Right lobe of liver (tissue), 6 donors: ENCODE data around the gene WDR54. TPM values are rescaled to one million over a fixed set of nuclear protein-coding genes. Genes with fewer than 3 reads are reported as not detected.
A peak's percentile ranks its signal among the peaks of the same experiment; 100 is the strongest.

ENCODE experiments used
- ATAC-seq, 4 donors: fragments of 200-7000 bp; cut with Tn5 transposase; one replicate each; pipeline ENCODE4 v1.9.1; 2020; ENCODE audit warnings: mild to moderate bottlenecking in 4 of 4, moderate library complexity in 4 of 4
- DNase-seq, 3 donors: peaks; one replicate each; pipeline ENCODE4 v3.0.0-alpha.2; 2020
- H3K27ac ChIP-seq, 3 donors: fragments of 200-600 bp; one replicate each; pipeline ENCODE4 v1.8.0; 2022
- H3K27me3 ChIP-seq, 2 donors: fragments of 200-600 bp; one replicate each; pipeline ENCODE4 v1.8.0; 2022
- H3K36me3 ChIP-seq, 4 donors: fragments of 200-600 bp; sonication (generic) in 1 of 4; one replicate each; pipeline versions ENCODE4 v1.5.1 to v1.8.0; 2017 to 2022; ENCODE audit warnings: control low read depth in 1 of 4
- H3K4me1 ChIP-seq, 4 donors: fragments of 200-600 bp; sonication (generic) in 1 of 4; one replicate each; pipeline versions ENCODE4 v1.5.1 to v1.8.0; 2017 to 2022; ENCODE audit warnings: control low read depth in 1 of 4
- H3K4me3 ChIP-seq, 3 donors: fragments of 200-600 bp; one replicate each; pipeline ENCODE4 v1.8.0; 2022
- H3K9me3 ChIP-seq, 4 donors: fragments of 200-600 bp; sonication (generic) in 1 of 4; one replicate each; pipeline versions ENCODE4 v1.5.1 to v1.8.0; 2017 to 2022; ENCODE audit warnings: control low read depth in 1 of 4
- POLR2A ChIP-seq: fragments of 450-650 bp; IDR thresholded peaks from one replicate; pipeline ENCODE4 v1.6.1; 2017; ENCODE audit warnings: antibody characterized with exemption, mild to moderate bottlenecking
- WGBS: methylation state at CpG from one replicate; pipeline ENCODE4 v1.1.6; 2018; ENCODE audit warnings: low coverage, low lambda C conversion rate; ENCODE audit not compliant: insufficient coverage; ENCODE audit errors: missing lambda C conversion rate; 5-methylcytosine and 5-hydroxymethylcytosine counted together
- intact Hi-C, 2 donors: fragments of 100-400 bp; cut with DNase I; formaldehyde crosslinking; loops; one replicate each; pipeline versions ENCODE4 v1.11.2 to v1.14.1; 2022
- total RNA-seq, 6 experiments: library from RNA; depleted of rRNA in 2 of 6; stranded (reverse); fragments of >200 nt in 2 of 6; fragmentation: NEBNext Ultra II Directional in 3 of 6; extraction: Animal tissue kit (Norgen Biotek cat#: 25700) in 3 of 6; gene quantifications; one replicate each; pipeline versions ENCODE4 v1.1.0 to v1.2.4, GENCODE V29; 2016 to 2023
- TF ChIP-seq, protein P1 (sequence below), 4 donors: fragments of 200-600 bp in 3 of 4; fragments of 450-650 bp in 1 of 4; IDR thresholded peaks; one replicate each; pipeline versions ENCODE4 v1.5.1 to v1.8.0; 2016 to 2022; ENCODE audit warnings: antibody characterized with exemption in 4 of 4, mild to moderate bottlenecking in 2 of 4
- donor health status: DM: no; HTN: yes; CAD: no.
- donor health status: DM: no; HTN: no; CAD: no.
- donor health status: DM: no; HTN: no; CAD: no.
- donor health status: DM: no; HTN: yes; CAD: no.
- donor health status: DM: no; HTN: yes; CAD: no.

The WDR54 gene
- total RNA-seq, 6 experiments from 2014 or later: 1.6 to 5.3 (median 2.2) TPM

DNA sequence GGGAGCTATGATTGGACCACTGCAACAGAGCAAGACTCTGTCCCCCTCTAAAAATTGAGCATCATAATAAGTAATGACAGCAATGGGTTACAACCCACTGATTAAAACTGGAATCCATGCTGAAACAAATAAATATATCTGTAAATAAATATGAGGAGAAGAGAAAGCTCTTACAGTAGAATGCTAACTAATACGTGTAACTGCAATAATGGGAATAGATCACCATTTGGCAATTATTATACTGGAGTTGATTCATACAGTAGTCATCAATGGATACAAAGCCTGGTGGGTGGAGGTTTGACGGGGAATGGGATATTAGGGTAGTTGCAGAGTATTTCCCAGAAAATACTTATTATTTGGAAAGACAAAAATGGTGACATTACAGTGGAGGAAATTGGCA, 27.2 kb downstream of the WDR54 start:
- Histone ChIP-seq H3K27me3 (no peaks in the 10 kb centered on the region), H3K4me1 (peaks cover 0 to 43% (median 19%) of the 10 kb centered on the region in 4 donors), H3K27ac (no peak overlapping the region), H3K4me3 (no peak overlapping the region), H3K9me3 (no peaks in the 10 kb centered on the region), H3K36me3 (no peaks in the 10 kb centered on the region)
- DNase-seq (no peak), ATAC-seq (no peak)
- no peak for TF ChIP-seq POLR2A
- intact Hi-C loops: no loop called here
- WGBS: 90% methylated on average over 2 of the region's 2 CpGs

DNA sequence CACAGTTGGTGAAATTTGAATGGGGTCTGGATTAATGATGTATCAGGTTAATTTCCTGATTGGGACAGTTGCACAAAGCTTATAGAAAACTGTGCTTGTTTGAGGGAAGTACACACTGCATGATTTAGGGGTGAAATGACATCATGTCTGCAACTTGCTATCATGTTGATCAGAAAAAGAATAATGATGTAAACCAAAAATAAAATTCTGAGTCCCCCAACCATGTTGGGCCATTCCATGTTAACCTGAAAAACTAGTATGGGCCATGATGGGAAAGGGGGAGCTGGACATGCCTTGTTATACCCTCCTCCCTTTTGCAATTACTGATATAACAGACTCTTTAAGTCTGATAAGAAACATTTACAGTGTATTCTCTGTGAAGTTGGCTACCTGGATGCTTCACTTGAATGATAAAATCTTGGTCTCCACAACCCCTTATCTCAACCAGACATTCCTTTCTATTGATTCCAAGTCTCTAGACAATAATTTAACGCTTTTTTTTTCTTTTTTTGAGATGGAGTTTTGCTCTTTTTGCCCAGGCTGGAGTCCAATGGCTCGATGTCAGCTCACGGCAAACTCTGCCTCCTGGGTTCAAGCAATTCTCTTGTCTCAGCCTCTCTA, 29.1 kb downstream of the WDR54 start:
- intact Hi-C loops: no loop called here
- no peaks in the 10 kb centered on the region for H3K9me3 ChIP-seq
- no peaks in the 10 kb centered on the region for H3K36me3 ChIP-seq
- peaks cover 0 to 30% (median 10%) of the 10 kb centered on the region in 4 donors for H3K4me1 ChIP-seq
- ATAC-seq (no peak), DNase-seq (no peak)
- no peak for TF ChIP-seq POLR2A
- TF ChIP-seq, protein P1, sequence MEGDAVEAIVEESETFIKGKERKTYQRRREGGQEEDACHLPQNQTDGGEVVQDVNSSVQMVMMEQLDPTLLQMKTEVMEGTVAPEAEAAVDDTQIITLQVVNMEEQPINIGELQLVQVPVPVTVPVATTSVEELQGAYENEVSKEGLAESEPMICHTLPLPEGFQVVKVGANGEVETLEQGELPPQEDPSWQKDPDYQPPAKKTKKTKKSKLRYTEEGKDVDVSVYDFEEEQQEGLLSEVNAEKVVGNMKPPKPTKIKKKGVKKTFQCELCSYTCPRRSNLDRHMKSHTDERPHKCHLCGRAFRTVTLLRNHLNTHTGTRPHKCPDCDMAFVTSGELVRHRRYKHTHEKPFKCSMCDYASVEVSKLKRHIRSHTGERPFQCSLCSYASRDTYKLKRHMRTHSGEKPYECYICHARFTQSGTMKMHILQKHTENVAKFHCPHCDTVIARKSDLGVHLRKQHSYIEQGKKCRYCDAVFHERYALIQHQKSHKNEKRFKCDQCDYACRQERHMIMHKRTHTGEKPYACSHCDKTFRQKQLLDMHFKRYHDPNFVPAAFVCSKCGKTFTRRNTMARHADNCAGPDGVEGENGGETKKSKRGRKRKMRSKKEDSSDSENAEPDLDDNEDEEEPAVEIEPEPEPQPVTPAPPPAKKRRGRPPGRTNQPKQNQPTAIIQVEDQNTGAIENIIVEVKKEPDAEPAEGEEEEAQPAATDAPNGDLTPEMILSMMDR (IDR thresholded peaks at IDR 0.05): no peak
- no peaks in the 10 kb centered on the region for H3K27me3 ChIP-seq
- WGBS: 100% methylated on average over 2 of the region's 3 CpGs
- no peak overlapping the region for H3K27ac ChIP-seq
- no peak overlapping the region for H3K4me3 ChIP-seq

DNA sequence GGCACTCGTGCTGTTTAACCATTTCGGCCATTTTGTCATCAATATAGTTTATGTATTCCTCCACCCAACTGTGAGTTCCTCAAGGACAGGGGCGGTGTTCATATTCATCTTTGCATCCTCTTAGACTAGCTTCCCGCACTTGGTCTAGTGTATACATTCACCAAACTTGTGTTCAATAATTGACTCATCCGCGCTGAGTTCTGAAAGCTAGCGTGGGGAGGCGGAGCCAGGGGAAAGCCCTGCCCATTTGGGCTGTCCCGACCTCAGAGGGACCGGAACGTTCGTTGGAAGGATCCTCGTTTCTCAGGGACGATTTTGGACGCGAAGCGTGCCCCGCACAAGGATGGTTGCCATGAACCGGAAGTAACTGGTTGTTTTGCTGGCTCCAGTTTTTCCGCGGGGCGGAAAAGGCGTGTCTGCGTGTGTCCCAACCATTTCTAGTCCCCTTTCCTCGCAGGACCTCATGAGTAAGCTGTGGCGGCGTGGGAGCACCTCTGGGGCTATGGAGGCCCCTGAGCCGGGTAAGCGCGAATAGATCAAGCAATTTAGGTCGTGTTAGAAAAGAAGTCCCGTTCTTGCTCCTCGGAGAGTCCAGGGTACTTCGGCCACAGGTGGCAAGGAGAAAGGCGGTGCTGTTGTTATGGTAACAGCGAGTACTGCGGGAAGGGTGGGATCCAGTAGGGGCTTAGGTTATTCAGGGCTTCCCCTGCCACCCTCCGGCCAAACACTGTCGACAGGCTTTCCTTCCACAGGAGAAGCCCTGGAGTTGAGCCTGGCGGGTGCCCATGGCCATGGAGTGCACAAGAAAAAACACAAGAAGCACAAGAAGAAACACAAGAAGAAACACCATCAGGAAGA, 33.4 kb downstream of the WDR54 start, which contains the start of gene INO80B:
TSS of gene INO80B (plus strand) at position 434 of the 858 bp plus-strand sequence. CDS start at position 464, 30 bp downstream.
- DNase-seq (peak; percentile 92 to 96 (median 96)), ATAC-seq (peak; percentile 76 to 77 (median 77))
- H3K27ac ChIP-seq: peak within 1 kb of the TSS in 2 of 3 donors; percentile 44 to 50
- TF ChIP-seq, protein P1 (IDR thresholded peaks at IDR 0.05): no peak
- TF ChIP-seq POLR2A: no peak
- intact Hi-C loops: no loop called here
- no peaks in the 10 kb centered on the region for H3K36me3 ChIP-seq
- H3K9me3 ChIP-seq: no peaks in the 10 kb centered on the region
- peaks cover 0 to 22% (median 4%) of the 10 kb centered on the region in 4 donors for H3K4me1 ChIP-seq
- under 1% methylated on average over 40 of the region's 40 CpGs for WGBS
- H3K27me3 ChIP-seq: no peaks in the 10 kb centered on the region
- peak within 1 kb of the TSS; percentile 62 to 82 (median 73) for H3K4me3 ChIP-seq

DNA sequence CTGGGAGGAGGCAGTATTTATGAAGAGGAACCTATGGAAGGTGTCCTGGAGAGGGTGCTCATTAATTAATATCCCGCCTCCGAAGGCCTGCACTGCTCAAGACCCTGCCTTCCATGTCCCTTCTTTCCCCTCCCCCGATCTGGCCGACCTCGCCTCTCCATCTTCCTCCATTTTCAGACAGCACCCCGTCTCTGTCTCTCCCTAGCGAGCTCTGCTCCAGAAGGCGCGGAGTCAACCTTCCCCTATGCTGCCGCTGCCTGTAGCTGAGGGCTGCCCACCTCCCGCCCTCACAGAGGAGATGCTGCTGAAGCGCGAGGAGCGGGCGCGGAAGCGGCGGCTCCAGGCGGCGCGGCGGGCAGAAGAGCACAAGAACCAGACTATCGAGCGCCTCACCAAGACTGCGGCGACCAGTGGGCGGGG, 35.6 kb downstream of the WDR54 start:
- Histone ChIP-seq H3K4me3 (peak overlapping the region; percentile 47 to 76 (median 58)), H3K4me1 (peaks cover 0 to 22% (median 4%) of the 10 kb centered on the region in 4 donors), H3K36me3 (no peaks in the 10 kb centered on the region), H3K9me3 (no peaks in the 10 kb centered on the region), H3K27ac (peak overlapping the region; percentile 93 to 97 (median 94)), H3K27me3 (no peaks in the 10 kb centered on the region)
- DNase-seq (no peak), ATAC-seq (no peak)
- intact Hi-C loops: no loop called here
- TF ChIP-seq, protein P1 (IDR thresholded peaks at IDR 0.05): no peak
- no peak for TF ChIP-seq POLR2A
- 0% methylated on average over 11 of the region's 27 CpGs for whole genome bisulfite sequencing
